ENCODE data around the gene C1orf226. TPM values are rescaled to one million over a fixed set of nuclear protein-coding genes. Genes with fewer than 3 reads are reported as not detected.

C1orf226 gene
- total and polyA plus RNA-seq, 12 donors = 1.0 to 6.7 (median 5.3) TPM

DNA sequence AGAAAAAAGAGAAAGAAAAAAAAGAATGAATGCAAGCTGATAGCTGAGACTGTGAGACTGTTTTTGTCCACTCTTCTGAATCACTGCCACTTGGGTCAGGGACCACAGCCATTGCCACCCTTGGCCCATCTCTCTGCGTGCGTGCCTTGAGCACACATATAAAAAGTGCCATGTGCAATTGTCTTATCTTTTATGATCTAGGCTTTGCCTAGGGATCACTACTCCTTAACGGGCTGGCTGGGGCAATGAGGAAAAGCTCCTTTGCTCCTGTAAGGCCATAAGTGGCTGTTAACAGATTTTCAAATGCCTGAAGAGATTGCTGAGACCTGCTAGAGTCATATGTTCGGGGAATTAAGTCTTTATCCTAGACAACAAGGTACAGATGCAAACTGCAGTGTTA lies 13.1 kb upstream of the C1orf226 start:
- no peak overlapping the region for H3K27ac ChIP-seq
- H3K36me3 ChIP-seq = peaks cover 0 to 24% (median 0%) of the 10 kb centered on the region in 9 donors
- ATAC-seq (no peak), DNase-seq (no peak)
- H3K4me3 ChIP-seq = no peak overlapping the region
- no peaks in the 10 kb centered on the region for H3K9me3 ChIP-seq
- peaks cover 0 to 4% (median 0%) of the 10 kb centered on the region in 9 donors for H3K4me1 ChIP-seq
- WGBS, 2 donors = 71 to 84% methylated on average over 4 of the region's 4 CpGs
- TF ChIP-seq, protein P1, sequence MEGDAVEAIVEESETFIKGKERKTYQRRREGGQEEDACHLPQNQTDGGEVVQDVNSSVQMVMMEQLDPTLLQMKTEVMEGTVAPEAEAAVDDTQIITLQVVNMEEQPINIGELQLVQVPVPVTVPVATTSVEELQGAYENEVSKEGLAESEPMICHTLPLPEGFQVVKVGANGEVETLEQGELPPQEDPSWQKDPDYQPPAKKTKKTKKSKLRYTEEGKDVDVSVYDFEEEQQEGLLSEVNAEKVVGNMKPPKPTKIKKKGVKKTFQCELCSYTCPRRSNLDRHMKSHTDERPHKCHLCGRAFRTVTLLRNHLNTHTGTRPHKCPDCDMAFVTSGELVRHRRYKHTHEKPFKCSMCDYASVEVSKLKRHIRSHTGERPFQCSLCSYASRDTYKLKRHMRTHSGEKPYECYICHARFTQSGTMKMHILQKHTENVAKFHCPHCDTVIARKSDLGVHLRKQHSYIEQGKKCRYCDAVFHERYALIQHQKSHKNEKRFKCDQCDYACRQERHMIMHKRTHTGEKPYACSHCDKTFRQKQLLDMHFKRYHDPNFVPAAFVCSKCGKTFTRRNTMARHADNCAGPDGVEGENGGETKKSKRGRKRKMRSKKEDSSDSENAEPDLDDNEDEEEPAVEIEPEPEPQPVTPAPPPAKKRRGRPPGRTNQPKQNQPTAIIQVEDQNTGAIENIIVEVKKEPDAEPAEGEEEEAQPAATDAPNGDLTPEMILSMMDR (IDR thresholded peaks at IDR 0.05) = no peak
- intact Hi-C loops (cut with DNase I) = no loop called here
- H3K27me3 ChIP-seq = no peaks in the 10 kb centered on the region

DNA sequence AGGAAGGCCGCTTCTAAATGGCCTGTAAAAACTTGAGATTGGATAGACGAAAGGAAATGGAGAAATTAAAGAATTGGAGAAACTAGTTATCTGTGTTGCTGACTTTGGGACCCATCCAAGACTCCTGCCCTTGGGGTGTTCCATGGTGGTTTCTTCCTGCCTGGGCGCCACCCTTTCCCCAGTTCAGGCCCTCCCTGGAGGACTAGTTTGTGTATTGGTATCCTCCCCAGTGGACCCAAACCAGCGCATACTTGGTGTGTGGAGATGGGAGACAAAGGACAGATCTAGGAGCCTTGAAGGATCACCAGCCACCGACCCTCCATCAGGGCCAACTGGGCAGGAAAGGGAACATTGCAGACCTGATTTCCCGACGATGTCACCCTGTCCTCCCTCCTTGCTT lies 12.0 kb upstream of the C1orf226 start:
- 82 to 90% methylated on average over 7 of the region's 7 CpGs for WGBS, 2 donors
- Histone ChIP-seq H3K9me3 (no peaks in the 10 kb centered on the region), H3K27ac (no peak overlapping the region), H3K4me1 (peaks cover 0 to 4% (median 0%) of the 10 kb centered on the region in 9 donors), H3K27me3 (no peaks in the 10 kb centered on the region), H3K4me3 (no peak overlapping the region), H3K36me3 (peaks cover 0 to 24% (median 0%) of the 10 kb centered on the region in 9 donors)
- no peak for ATAC-seq
- intact Hi-C loops (cut with DNase I) = no loop called here
- TF ChIP-seq, protein P1 (IDR thresholded peaks at IDR 0.05) = no peak
- DNase-seq = no peak

DNA sequence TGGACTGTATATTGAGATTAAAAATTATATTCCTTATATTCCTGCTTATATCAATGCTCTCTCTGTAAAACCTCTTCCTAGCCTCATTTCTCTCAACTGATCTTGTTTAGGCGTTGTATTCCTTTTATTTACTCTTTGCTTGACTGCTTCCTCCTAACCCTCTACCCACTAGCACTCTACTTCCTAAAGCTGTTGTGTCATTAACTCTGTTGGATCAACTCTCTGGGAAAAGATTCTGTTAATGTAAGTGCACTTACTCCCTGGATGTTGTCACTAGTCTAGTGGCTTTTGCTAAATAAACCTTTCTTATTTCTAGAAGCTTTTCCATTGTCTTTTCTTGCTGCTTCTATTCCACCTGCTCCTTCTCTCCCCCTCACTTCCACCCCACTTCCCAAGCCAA lies 11.4 kb upstream of the C1orf226 start:
- DNase-seq (no peak), ATAC-seq (no peak)
- TF ChIP-seq, protein P1 (IDR thresholded peaks at IDR 0.05) = no peak
- intact Hi-C loops (cut with DNase I) = no loop called here
- no peak overlapping the region for H3K4me3 ChIP-seq
- H3K36me3 ChIP-seq = peaks cover 0 to 23% (median 0%) of the 10 kb centered on the region in 9 donors
- H3K27me3 ChIP-seq = no peaks in the 10 kb centered on the region
- peaks cover 0 to 4% (median 0%) of the 10 kb centered on the region in 9 donors for H3K4me1 ChIP-seq
- 88 to 97% methylated on average over 1 of the region's 1 CpG for WGBS, 2 donors
- no peak overlapping the region for H3K27ac ChIP-seq
- H3K9me3 ChIP-seq = no peaks in the 10 kb centered on the region

DNA sequence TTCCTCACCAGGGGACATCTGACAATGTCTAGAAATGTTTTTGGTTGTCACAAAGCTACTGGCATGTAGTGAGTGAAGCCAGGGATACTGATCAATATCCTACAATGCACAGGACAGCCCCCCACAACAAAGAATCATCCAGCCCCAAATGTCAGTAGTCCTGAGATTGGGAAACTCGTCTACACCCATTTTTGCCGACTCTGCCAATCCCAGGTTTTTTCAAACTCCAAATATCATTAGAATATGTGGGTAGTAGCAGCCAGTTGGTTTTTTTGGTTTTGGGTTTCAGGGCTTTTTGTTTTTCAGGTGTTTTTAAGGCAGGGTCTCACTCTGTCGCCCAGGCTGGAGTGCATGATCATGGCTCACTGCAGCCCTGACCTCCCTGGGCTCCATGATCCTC lies 10.8 kb upstream of the C1orf226 start:
- DNase-seq = no peak
- Histone ChIP-seq H3K36me3 (peaks cover 0 to 20% (median 0%) of the 10 kb centered on the region in 9 donors), H3K9me3 (no peaks in the 10 kb centered on the region), H3K27ac (no peak overlapping the region), H3K4me3 (no peak overlapping the region), H3K4me1 (peaks cover 0 to 4% (median 0%) of the 10 kb centered on the region in 9 donors), H3K27me3 (no peaks in the 10 kb centered on the region)
- intact Hi-C loops (cut with DNase I) = no loop called here
- TF ChIP-seq, protein P1 (IDR thresholded peaks at IDR 0.05) = no peak
- 94 to 95% methylated on average over 3 of the region's 3 CpGs for WGBS, 2 donors
- ATAC-seq = no peak
